DOHH2 (cell line): Measurements from ENCODE around the gene PTPRN2.
"Not testable (repeated sequence)": the region's sequence is repeated elsewhere in the genome, so short reads cannot be mapped to it uniquely, and the experiment has no call there.

Experiments
- H3F3A ChIP-seq: fragments of 200-600 bp; sonication (generic), shearing (Covaris generic); 2 replicates; pipeline ENCODE4 v1.6.0; 2016; ENCODE audit warnings: antibody characterized with exemption, mild to moderate bottlenecking; ENCODE audit not compliant: control insufficient read depth, insufficient read depth
- H3K27ac ChIP-seq: fragments of 200-600 bp; sonication (generic); 2 replicates; pipeline ENCODE4 v1.5.1; 2014; ENCODE audit warnings: low read depth, mild to moderate bottlenecking, low read length, moderate library complexity
- H3K27me3 ChIP-seq: fragments of 200-600 bp; sonication (generic); 2 replicates; pipeline ENCODE4 v1.6.1; 2014; ENCODE audit warnings: mild to moderate bottlenecking, low read length, mixed read lengths; ENCODE audit not compliant: control insufficient read depth
- H3K36me3 ChIP-seq: fragments of 200-600 bp; sonication (generic); 2 replicates; pipeline ENCODE4 v1.6.1; 2014; ENCODE audit warnings: mild to moderate bottlenecking, low read length, moderate library complexity, mixed read lengths; ENCODE audit not compliant: control insufficient read depth
- H3K4me1 ChIP-seq: fragments of 200-600 bp; sonication (generic); 2 replicates; pipeline ENCODE4 v1.6.1; 2014; ENCODE audit warnings: mild to moderate bottlenecking, low read length, mixed read lengths; ENCODE audit not compliant: control insufficient read depth
- H3K4me2 ChIP-seq: fragments of 200-600 bp; sonication (generic); 2 replicates; pipeline ENCODE4 v1.6.0; 2014; ENCODE audit warnings: mild to moderate bottlenecking, low read length, moderate library complexity
- H3K4me3 ChIP-seq: fragments of 200-600 bp; sonication (generic); 2 replicates; pipeline ENCODE4 v1.5.1; 2014; ENCODE audit warnings: mild to moderate bottlenecking, low read length, mixed read lengths
- H3K79me2 ChIP-seq: fragments of 200-600 bp; sonication (generic); 2 replicates; pipeline ENCODE4 v1.6.1; 2014; ENCODE audit warnings: mild to moderate bottlenecking, low read length, mixed read lengths; ENCODE audit not compliant: control insufficient read depth
- H3K9me2 ChIP-seq: fragments of 200-600 bp; sonication (generic); replicated peaks from 2 replicates; pipeline ENCODE4 v1.6.1; 2014; ENCODE audit warnings: mild to moderate bottlenecking, low read length, mixed read lengths; ENCODE audit not compliant: control insufficient read depth
- H3K9me3 ChIP-seq: fragments of 200-600 bp; sonication (generic); 2 replicates; pipeline ENCODE4 v1.6.1; 2014; ENCODE audit warnings: antibody characterized with exemption, low read length, mixed read lengths; ENCODE audit not compliant: control insufficient read depth, insufficient read depth
- H4K20me1 ChIP-seq: fragments of 200-600 bp; sonication (generic); 2 replicates; pipeline ENCODE4 v1.6.0; 2014; ENCODE audit warnings: low read depth, mild to moderate bottlenecking, antibody characterized with exemption, low read length, moderate library complexity; ENCODE audit not compliant: control insufficient read depth, insufficient read depth
- CTCF ChIP-seq: fragments of 200-600 bp; sonication (generic); IDR thresholded peaks from one replicate; pipeline ENCODE4 v1.5.1; 2014; ENCODE audit warnings: antibody characterized with exemption, mild to moderate bottlenecking, low read depth, low read length; ENCODE audit not compliant: poor library complexity, severe bottlenecking
- EZH2phosphoT487 ChIP-seq: fragments of 200-600 bp; sonication (generic); IDR thresholded peaks from 2 replicates; pipeline ENCODE4 v1.6.1; 2017; ENCODE audit warnings: borderline replicate concordance, mild to moderate bottlenecking, antibody characterized with exemption, low read length, moderate library complexity, mixed read lengths

The PTPRN2 gene

DNA sequence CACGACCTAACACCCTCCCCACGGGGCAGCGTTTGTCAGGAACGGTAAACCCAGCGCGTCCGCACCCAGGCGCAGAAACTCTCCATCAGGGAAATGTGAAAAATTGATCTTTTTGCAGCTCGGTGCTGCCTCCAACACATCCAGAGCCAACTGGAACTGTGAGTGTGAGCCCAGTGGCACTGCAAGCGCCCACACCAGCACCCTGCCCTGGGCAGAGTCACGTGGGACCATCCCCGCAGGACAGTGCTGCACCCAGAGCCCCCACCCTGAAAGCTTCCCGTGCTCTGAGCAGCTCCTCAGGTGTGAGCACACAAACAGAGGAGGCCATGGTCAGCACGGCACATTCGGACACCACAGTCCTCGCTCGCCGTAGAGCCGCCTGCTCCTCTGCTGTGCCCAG lies 919.9 kb downstream of the PTPRN2 start:
- H3K9me3 ChIP-seq: no peaks in the 10 kb centered on the region
- no peak overlapping the region for H3K4me3 ChIP-seq
- H3K36me3 ChIP-seq: no peaks in the 10 kb centered on the region
- H3K9me2 ChIP-seq: no peaks in the 10 kb centered on the region
- no peaks in the 10 kb centered on the region for H3K79me2 ChIP-seq
- H3F3A ChIP-seq: no peaks in the 10 kb centered on the region
- peaks cover 20% of the 10 kb centered on the region for H3K4me1 ChIP-seq
- no peaks in the 10 kb centered on the region for H3K27me3 ChIP-seq
- no peak overlapping the region for H3K27ac ChIP-seq
- H4K20me1 ChIP-seq: no peaks in the 10 kb centered on the region
- TF ChIP-seq EZH2phosphoT487: no peak
- no peak for TF ChIP-seq CTCF
- no peak overlapping the region for H3K4me2 ChIP-seq

GRCh38 chr7:157667261-157667660 lies 920.4 kb downstream of the PTPRN2 start:
- H3K9me3 ChIP-seq: no peaks in the 10 kb centered on the region
- no peaks in the 10 kb centered on the region for H3F3A ChIP-seq
- no peaks in the 10 kb centered on the region for H3K27me3 ChIP-seq
- H3K9me2 ChIP-seq: no peaks in the 10 kb centered on the region
- no peak overlapping the region for H3K4me2 ChIP-seq
- H3K36me3 ChIP-seq: no peaks in the 10 kb centered on the region
- H3K79me2 ChIP-seq: no peaks in the 10 kb centered on the region
- H3K27ac ChIP-seq: no peak overlapping the region
- no peaks in the 10 kb centered on the region for H4K20me1 ChIP-seq
- TF ChIP-seq CTCF (no peak), EZH2phosphoT487 (no peak)
- H3K4me1 ChIP-seq: peaks cover 20% of the 10 kb centered on the region
- H3K4me3 ChIP-seq: no peak overlapping the region

- TF ChIP-seq CTCF: no peak
- TF ChIP-seq EZH2phosphoT487: no peak
- no peaks in the 10 kb centered on the region for H3K9me2 ChIP-seq
- no peaks in the 10 kb centered on the region for H3F3A ChIP-seq
- no peak overlapping the region for H3K27ac ChIP-seq
- no peak overlapping the region for H3K4me2 ChIP-seq
- H3K27me3 ChIP-seq: no peaks in the 10 kb centered on the region
- H3K9me3 ChIP-seq: no peaks in the 10 kb centered on the region
- no peak overlapping the region for H3K4me3 ChIP-seq
- H3K4me1 ChIP-seq: peaks cover 20% of the 10 kb centered on the region
- H4K20me1 ChIP-seq: no peaks in the 10 kb centered on the region
- no peaks in the 10 kb centered on the region for H3K79me2 ChIP-seq
- H3K36me3 ChIP-seq: no peaks in the 10 kb centered on the region
Observed at GRCh38 chr7:157666530-157667040, 921.0 kb downstream of the PTPRN2 start.

GRCh38 chr7:157665634-157665988 lies 922.0 kb downstream of the PTPRN2 start:
- not testable (repeated sequence) for H3K36me3 ChIP-seq, H3K4me3 ChIP-seq, H3K4me2 ChIP-seq, H3K79me2 ChIP-seq, H3K27me3 ChIP-seq, H3F3A ChIP-seq, H4K20me1 ChIP-seq, H3K9me3 ChIP-seq, H3K27ac ChIP-seq, H3K9me2 ChIP-seq
- H3K4me1 ChIP-seq: peaks cover 20% of the 10 kb centered on the region
